Tongue (tissue), 2 donors: ENCODE results near the gene ADK. TPM values are rescaled to one million over a fixed set of nuclear protein-coding genes. Genes with fewer than 3 reads are reported as not detected.
"Not testable (repeated sequence)": the region's sequence is repeated elsewhere in the genome, so short reads cannot be mapped to it uniquely, and the experiment has no call there.

ENCODE experiments used
- DNase-seq: peaks from one replicate; pipeline ENCODE4 v3.0.0-alpha.2; 2015
- total RNA-seq: library from RNA; depleted of rRNA; stranded (reverse); fragments of >200 nt; gene quantifications from one replicate; pipeline ENCODE4 v1.2.3, GENCODE V29; 2014

Gene ADK
- total RNA-seq, 1 donor from 2014 or later: 61.4 TPM

DNA sequence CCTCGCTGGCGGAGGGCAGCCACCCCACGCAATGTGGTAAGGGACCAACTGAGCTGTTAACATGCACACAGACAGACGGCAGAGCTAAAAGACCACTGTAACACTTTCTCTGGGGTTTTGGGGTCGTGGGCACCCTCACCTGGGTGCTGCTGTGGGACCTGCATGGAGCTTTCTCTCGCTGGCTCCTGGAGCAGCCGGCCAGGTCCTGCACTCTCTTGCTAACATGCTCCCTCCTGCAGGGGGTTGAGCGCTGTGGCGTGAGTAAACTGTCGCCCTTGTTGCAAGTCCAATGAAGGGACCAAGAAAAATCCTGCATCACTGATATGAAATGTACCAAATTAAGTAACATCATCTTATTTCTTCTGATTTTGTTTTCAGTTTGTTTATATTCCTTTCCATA is 92.0 kb downstream of the ADK start:
- no peak for DNase-seq

DNA sequence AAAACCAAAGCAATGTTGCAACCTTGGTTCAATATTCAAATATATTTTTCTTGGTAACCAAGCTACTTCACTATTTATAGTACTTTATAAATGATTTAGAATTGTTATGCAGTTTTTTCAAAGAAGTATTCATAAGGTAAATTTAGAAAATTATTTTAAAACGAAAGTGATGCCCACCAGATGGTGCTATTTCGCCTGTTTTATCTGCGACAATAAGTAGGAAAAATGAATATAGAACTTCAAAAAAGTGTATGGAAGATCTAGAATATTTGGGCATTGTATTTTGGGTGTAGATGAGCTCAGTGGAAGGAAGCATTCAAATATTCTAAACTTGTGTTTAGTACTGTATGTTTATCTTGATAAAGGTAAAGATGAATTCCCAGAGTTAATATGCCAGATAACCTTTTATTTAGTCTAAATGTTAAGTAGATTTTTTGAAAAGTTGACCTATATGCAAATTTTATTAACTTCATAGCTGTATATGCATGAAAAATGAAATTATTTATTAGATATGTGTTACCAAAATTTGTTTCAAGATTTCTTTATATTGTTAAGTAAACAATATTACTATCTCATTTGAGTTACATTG is 93.2 kb downstream of the ADK start:
- peak; percentile 77 for DNase-seq

DNA sequence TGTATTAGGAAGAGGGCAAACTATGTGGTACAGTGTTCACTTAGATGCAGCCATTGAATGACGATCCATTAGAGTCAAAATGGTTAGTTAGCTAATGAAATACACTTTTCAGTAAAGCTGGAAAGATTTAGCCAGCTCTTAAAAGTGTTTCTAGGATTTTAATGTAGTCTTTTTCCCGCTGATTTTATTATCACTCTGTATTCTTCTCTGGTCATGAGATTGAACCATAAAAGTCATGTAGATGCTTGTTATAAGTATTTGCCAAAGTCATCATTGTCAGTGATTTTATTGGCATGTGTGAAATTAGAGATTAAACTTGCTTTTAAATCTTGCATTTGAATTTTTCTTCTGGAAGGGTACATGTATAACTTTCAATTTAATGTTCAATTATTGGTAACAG is 93.8 kb downstream of the ADK start:
- no peak for DNase-seq

DNA sequence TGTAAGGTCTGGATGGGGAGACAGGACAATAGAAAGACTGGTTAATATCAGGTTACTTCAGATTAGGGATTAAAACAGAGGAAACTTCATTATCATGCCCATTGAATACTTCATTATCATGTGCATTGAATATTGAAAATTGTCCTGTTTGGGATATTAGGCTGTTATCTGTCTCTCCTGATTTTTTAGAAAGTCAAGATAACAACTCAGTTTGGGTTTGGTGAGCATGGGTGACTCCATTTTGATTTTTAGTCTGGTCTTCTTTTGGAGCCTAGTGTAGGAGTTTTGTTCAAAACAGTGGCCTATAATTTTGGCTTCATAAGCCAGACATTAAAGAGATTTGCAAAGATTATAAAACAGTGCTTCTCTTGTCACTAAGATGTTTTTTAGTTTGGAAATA is 95.5 kb downstream of the ADK start:
- DNase-seq: no peak

DNA sequence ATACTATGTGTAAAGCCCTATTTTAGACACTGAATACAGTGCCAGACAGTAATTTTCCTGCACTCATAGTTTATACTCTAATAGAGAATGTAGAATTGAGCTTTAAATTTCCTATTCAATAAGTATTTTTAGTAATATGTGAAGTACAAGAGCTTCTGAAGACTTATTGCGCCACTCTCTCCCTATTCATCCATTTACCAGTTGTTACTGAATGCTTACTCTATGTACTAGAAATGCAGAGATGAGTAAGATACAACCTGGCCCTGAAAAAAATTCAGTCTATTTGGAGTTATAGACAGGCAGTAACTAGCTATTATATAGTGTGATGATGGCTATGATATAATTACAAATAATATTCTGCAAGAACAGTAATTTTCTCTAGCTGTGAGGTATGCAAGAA is 98.8 kb downstream of the ADK start:
- DNase-seq: no peak

DNA sequence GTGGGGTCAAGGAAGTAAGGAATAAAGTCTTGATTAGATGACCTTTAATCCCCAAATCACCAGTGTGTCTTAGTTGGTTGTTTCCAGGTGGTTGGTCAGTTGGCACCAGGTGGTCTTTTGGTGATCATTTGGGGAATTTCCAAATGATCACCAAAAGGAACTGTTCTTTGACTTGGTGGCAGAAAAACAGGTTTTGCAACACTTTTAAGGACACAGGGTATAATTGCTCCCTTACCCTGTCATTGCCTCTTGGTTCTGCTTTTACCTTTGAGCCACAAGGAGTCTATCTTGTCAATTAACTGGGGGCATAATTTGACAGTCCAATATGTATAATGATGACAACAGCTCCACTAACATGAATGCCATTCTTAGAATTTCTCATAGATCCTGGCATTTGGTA is 104.2 kb downstream of the ADK start:
- no peak for DNase-seq

DNA sequence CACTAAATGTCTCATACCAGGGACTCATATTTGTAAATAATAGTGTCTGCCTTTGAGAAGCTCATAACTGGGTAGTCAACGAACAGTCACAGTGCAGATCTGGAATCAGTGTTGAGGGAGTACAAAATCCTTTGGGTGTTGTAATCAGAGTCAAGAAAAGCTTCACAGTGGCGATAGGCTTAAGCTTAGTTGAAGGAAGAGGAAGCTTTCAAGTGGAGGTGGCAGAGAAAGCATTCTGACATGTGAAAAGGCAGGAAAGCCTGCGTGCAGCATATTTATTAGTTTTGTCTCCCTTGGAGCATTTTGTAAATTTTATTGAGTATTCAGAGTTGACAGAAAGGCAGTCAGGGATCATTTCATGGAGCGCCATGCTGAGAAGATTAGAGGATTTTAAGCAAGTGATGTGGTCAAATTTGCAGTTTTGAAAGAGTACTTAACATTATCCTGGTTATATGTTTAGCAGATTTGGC is 104.9 kb downstream of the ADK start:
- DNase-seq: no peak

DNA sequence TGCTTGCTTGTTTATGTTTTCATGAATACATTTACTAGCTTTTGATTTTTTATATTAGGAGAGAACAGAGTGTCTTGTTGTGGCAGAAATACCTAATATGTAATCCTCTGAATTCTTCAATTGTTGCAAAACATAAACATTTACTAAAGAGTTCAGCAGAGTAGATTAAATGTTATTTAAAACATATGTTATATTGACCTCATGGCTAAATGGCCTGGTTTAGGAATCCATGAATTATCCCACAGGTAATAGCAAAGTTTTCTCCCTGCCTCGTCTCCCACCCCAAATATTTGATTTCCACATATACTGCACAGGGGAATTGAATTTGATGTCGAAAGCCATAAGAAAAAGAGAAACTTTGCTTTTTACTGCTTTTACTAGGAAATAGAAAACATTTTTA is 111.8 kb downstream of the ADK start:
- no peak for DNase-seq

DNA sequence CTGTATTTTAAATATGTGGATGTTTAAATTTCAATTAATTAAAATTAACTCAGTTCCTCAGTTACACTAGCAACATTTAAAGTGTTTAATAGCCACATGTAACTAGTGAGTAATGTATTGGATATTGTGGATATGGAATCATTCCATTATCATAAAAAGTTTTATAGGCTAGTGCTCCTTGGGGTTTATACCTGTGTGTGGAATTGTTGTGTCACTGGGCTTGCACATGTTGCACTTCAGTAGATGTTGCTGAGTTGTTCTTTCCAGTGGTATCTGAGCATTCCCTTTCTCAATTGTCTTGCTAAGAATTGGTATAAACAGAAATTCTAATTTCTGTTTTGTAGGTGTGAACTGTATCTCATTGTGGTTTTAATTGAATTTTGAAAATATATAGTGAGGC is 113.0 kb downstream of the ADK start:
- no peak for DNase-seq

DNA sequence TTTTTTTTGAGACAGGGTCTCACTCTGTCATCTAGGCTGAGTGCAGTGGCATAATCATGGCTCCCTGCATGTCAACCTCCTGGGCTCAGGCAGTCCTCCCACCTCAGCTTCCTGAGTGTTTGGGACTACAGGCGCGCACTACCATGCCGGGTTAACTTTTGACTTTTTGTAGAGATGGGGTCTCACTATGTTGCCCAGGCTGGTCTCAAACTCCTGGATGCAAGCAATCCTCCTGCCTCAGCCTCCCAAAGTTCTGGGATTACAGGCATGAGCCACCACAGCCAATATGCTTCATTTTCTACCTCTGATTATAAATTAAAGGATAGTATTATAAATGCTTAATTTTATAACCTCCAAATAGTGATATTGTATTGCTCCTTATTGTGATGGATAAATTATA is 121.3 kb downstream of the ADK start:
- no peak for DNase-seq

DNA sequence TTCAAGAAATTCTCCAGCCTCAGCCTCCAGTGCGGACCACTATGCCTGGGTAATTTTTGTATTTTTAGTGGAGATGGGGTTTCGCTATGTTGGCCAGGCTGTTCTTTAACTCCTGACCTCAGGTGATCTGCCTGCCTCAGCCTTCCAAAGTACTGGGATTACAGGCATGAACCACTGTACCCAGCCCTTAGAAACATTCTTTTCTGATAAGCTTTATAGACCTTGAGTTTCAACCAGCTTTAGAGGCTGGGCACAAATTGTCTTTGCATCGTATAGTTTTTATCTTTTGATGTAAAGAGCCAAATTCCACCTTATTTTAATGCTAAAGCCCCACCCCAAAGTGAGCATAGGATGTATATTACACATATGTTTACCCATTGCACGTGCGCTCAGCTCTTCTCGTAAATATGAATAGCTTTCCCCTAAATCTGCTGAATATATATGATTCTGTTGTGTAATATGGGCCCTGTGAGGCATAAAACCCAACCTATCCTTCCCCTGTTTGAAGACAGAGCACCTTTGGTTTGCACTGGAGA is 124.8 kb downstream of the ADK start:
- DNase-seq: no peak

DNA sequence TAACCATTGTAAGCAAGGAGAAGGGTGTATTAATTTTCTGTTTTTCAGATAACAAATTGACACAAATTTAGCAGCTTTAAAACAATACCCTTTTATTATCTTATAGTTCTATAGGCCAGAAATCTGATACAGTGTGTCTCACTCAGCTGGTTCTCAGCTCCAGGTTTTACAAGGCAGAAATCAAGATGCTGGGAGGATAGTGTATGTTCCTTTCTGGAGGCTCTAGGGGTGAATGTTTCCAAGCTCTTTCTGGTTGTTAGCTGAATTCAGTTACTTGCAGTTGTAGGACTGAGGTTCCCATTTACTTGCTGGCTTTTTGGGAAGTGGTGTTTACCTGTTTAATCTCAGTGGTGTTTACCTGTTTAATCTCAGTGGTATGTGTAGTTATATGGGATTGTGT is 125.4 kb downstream of the ADK start:
- DNase-seq: no peak

DNA sequence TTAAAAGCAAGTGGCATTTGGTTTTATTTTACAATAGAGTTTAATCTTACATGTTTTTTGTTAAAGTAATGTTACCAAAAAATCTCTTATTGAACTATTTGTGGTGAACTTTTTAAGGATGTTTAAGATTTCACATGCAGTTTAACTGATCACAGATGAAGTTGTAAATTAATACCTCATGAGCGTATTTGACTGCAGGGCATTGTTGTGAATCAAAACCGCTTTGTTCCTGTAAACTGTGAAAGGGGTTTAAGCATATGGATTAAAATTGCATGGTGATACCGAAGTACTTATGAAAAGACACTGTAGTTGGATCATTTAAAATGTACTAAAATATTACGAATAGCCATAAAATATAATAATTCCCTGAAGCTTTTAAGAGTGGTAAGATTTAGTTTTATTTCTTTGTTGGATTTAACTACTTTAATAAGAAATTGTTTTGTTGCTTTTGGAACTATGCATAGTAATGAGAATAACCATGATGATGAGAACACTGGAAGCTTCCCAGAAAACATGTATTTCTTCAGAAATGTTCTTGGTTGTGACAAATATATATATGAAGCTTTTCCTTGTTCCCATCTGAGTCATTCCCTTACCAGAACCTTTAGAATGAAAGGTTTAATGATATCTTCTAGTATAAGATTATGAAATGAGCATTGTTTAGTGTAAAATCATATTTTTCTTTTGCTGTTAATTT is 131.3 kb downstream of the ADK start:
- DNase-seq: peak; percentile 15

DNA sequence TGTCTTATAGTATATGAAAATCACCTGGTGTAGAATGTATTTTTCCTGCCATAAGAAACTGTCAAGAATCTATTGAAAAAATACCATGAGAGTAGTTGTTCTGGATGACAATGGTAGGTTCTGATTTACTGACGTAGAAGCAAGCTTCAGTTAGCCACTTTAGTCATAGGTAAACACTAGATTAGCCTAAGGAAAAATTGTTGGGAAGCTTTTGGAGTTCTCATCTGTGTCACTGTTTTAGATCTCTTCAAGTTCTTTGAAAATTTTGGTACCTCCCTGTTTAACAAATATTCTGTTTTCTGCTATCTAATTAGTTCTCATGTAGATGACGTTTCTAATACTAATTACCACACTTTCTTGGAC is 131.8 kb downstream of the ADK start:
- DNase-seq: no peak

DNA sequence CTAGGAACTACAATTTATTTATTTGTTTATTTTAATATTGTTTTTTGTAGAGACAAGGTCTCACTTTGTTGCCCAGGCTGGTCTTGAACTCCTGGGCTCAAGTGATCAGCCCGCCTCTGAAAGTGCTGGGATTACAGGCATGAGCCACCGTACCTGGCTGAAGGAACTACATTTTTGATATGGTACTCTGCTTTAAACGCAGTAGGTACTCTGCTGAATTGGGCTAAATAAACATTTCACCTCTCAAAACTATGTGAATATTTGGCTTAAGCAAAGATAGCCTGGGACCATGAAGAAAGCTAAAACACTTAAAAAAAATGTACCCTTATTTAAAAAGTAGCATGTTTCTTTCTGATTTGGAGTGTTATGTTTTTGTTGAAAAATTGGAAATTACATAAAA is 138.2 kb downstream of the ADK start:
- no peak for DNase-seq

DNA sequence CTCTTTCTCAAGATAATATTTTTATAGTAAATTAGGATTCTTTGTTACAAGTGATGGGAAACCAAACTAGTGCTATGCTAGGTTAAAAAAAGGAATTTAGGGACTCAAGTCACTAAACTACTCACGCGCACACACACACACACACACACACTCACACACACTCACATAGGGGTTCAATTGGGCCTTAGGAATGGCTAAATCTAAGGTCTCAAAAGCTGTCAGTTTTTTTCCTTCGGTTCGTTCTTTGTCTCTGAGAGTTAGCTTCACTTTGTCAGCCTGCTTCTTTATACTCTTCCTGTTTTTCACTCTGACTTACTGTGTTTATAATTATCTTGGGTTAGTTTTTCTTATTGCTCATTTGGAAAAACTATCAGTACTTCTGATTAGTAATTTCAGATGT is 138.9 kb downstream of the ADK start:
- DNase-seq: no peak

DNA sequence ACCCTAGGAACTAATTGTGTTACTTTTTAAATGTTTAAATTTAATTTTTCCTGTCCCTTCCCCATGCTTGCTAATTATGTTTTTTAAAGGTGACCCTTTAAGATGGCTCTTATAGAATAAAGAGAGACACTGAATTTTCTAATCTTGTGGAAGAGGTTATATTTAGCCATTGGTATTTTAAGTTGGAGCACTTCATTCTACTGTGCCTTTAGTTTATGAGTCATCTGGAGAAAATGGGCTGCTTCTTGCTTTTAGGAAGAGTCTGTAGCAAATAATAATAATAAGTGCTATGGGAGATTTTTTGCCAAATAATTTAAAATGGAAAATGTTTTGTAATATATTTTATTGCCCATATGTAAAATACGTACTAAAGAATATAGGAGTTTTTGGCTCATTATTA is 139.7 kb downstream of the ADK start:
- no peak for DNase-seq

DNA sequence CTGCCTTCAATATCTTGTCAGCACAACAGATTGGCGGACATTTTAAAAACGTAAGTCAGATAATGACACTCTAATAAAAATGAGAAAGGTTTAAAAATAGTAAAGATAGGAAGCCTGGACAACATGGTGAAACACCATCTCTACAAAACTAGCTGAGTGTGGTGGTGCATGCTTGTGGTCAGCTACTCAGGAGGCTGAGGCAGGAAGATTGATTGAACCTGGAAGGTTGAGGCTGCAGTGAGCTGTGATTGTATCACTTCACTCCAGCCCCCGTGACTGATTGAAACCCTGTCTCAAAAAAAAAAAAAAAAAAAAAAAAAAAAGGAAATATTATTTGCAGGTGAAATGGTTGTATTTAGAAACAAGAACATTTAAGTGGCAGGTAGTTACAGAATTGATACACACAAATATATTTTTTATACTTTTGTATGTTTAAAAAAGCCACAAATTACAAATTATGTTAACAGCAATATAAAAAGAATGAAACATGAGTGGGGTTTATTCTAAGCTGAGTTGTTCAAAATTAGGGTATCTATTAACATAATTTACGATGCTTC is 141.9 kb downstream of the ADK start:
- DNase-seq: no peak

DNA sequence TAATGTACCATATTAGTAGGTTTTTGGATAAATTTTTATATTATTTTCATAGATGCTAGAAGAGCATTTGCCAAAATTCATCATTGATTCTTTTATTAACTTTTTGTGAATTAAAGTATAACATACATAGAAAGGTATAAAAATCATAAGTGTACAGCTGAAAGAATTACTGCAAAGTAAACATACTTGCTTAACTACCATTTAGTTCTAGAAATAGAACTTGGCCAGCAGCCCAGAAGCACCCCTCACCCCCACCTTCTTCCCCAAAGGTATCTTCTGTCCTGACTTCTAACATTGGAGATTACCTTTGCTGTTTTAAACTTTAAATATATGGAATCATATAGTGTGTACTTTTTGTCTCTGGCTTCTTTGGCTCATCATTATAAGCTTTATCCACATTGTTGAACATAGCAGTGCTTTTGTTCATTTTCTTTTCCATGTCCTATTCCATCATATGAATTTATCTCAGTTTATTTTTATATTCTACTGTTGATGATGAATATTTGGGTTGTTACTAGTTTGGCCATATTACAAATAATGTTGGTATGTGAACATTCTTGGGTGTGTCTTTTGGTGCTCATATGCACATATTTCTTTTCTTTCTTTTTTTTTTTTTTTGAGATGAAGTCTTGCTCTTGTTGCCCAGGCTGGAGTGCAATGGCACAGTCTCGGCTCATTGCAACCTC is 142.8 kb downstream of the ADK start:
- DNase-seq: peak; percentile 61

DNA sequence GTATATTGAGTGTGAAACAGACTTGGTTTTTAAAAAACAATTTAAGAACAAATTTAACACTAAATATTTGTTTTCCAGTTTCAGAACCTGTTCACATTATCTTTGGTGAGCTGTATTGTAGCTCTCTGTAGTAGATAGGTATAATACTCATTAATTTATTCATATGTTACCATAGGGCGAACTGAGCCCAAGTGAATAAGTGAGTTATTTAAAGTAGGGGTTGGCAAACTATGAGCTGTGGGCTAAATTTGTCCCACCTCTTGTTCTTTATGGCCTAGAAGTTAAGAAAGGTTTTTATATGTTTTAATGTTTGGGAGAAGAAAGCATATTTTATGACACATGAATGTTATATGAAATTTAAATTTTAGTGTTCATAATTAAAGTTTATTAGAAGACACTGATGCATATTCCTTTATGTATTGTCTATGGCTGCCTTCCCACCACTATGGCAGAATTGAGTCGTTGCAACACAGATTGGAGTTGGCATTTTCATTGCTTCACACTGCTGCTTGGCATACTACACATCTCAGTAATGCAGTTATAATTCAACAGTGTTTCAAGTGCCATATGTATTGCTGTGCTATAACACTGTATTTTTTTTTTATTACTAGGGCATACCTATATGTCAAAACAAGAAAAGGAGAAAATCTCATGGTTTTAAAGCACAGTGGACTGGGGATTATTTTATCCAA is 146.5 kb downstream of the ADK start:
- no peak for DNase-seq

DNA sequence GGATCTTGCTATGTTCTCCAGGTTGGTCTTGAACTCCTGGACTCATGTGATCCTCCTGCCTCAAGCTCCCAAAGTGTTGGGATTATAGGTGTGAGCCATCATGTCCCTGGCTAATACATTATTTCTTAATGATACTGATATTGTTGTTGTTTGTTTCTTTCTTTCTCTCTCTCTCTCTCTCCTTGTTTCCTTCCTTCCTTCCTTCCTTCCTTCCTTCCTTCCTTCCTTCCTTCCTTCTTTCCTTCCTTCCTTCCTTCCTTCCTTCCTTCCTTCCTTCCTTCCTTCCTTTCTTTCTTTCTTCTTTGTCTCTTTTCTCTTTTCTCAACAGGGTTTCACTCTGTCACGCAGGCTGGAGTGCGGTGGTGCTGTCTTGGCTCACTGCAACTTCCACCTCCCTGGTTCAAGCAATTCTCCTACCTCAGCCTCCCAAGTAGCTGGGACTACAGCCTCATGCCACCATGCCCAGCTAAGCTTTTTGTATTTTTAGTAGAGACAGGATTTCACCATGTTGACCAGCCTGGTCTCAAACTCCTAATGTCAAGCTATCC is 149.1 kb downstream of the ADK start:
- DNase-seq: not testable (repeated sequence)

DNA sequence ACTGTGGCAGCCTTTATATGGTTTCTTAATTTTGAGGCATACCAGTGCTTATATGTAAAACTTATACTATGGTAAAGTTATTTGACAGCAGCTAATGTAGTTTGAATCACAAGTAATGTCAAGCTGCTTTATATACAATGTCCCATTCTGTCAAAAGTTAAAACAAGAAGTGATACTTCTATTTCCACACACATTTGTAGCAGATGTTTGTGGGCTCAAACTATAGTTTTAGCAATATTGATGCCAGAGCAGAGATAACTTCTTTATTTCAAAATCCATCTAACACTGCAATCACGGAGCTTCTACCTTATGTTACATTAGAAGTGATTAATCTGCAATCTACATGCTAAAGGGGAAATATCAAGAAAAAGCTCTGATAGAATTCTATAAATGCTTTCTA is 149.6 kb downstream of the ADK start:
- no peak for DNase-seq
